HG02642 (cell line): ENCODE results near the gene MTSS2.

Source experiments
- ATAC-seq: cut with Tn5 transposase; IDR thresholded peaks from one replicate; pipeline ENCODE4 v1.9.1; 2021; ENCODE audit warnings: mild to moderate bottlenecking; ENCODE audit not compliant: unreplicated experiment, poor library complexity

MTSS2 gene

DNA sequence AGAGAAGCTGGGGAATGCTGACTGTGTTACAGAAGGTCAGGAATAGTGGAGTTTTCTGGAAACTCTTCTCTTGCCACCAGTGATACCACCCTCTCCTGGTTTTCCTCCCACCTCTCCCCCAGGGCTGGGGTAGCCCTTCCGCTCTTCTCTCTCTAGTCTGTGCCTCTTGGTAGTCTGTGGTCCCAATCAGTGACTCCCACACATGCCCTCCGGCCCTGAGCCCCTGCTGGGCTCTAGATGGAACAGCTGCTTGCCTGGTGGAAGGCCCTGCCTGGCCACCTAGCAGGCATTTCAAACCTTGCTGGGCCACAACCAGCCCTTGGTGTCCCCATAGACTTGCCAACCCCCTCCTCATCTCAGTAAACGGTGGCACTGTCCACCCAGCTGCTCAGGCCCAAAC is 15.2 kb upstream of the MTSS2 start:
- ATAC-seq: no peak

DNA sequence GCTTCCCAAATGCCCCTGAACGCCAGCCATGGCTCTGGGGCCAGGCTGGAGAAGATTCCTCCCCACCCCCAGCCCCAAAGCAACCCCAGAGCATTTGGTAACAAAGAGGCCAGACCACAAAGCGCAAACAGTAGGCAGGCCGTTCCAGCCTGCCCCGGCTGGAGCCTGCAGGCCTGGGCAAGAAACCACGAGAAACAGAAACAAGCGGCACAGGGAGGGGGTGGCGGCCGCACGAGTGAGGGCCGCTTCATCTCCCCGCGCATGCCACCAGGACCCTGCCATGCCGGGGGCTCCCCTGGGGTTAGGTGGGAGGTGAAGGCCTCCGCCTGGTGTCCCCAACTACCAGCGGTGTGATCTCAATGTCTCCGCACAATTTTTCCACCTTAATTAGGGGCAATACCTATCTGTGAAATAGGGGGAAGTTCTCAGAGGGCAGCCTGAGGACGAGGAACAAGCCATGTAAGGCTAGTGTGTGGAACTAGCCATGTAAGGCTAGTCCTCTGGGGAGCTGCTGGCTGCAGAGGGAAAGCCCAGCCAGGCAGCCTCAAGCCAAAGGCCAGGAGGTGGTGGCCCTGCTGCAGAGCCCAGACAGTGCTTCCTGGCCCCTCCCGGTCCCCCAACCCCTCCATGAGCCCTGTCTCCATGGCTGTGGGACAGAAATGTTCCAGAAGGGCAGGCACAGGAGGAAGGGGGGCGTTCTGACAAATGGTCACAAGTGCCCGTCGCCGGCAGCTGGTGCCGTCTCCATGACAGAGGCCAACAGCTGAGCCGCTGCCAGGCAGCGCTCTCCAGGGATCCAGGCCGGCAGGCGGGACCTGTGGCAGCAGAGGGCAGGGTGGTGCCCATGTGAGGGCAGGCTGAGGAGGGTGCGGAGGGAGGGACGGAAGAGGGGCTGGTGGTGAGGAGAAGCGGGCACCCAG is 14.5 kb upstream of the MTSS2 start:
- ATAC-seq: no peak

DNA sequence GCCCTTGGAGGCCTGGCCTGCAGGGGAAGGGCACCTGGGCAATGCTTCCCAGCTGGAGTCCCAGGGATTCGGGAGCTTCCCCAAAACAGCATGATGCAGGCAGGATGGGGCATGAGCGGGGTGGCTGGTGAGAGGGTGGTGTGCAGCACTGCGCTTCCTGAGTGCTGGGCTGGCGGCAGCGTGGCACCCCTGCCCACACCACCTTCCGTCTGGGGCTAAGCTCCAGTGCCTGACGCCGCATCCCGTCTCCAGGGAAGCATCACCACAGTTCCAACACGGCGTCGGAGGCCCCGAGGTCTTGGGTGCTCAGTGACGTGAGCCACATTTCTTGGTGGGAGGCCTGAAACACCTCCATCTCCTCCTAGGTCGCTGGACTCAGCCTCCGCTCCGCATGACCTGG is 13.8 kb upstream of the MTSS2 start:
- no peak for ATAC-seq

DNA sequence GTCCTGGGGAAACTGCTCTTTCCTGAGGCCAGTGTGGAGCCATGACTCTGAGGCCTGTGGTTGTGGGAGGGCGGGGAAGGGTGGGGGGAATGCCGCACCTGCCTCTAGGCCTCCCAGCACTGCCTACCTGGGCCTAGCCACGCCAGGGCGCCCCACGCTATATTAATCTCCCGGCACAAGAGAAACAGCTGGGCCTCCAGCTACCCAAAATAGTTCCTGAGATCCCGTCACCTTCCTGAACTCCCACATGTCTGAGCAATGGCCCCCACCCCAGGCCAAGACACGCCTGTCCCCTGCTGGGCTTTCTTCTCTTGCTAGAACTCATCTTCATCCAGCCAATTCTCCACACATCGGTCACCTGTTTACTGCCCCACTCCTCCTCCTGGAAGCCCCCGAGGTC is 13.0 kb upstream of the MTSS2 start:
- no peak for ATAC-seq

DNA sequence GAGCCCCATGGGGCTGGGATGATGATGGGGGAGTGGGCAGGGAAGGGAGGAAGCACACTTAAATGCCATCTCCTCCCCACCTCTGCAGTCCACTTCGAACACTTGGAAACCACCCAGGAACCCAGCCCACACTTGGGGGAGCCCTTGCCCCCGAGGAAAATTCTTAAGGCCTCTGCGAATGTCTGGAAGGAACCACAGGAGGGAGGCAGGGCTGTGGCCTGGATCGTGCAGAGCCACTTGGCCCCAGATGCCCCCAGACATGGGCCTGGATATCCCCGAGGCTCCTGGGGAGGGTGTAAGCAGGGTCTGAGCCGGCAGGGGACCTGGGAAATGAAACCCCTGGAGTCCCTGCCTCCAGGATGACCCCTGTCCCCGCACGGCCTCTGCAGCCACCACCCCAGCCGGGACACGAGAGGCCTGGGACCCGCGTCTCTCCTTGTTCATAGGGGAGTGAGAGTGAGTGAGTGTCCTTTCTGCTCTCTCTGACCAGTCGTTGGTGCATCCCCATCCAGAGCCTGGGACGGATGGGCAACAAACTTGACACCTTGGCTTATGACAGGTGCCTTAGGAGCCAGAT is 11.8 kb upstream of the MTSS2 start:
- ATAC-seq: no peak

DNA sequence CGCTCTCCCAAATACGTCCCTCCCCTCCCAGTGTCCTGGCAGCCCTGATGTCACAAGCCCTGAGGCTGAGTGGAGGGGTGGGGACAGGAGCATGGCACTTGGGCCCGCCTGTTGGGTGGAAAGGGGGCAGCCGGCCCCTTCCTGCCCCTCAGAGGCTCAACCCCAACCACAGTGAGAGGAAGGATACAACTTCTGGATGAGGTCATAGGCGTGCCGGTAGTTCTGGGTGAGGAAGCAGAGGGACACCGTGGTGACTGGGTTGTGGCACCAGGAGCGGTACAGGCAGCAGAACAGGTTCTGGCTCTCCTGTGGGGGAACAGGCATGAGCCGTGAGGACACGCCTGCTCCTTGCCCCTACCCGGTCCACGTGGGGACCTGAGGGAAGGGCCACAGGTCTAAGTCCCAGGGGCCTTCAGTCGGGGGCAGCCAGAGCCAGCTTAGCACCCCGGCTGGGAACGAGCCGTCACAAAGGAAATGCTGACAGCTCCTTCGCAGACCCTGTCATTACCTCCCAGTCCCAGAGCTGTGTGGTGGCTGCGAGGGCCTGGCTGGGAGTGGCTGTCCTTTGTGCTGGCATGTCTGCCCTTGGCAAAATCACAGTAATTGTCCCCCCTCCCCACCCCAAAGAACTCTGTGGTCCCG is 11.2 kb upstream of the MTSS2 start:
- ATAC-seq: no peak

DNA sequence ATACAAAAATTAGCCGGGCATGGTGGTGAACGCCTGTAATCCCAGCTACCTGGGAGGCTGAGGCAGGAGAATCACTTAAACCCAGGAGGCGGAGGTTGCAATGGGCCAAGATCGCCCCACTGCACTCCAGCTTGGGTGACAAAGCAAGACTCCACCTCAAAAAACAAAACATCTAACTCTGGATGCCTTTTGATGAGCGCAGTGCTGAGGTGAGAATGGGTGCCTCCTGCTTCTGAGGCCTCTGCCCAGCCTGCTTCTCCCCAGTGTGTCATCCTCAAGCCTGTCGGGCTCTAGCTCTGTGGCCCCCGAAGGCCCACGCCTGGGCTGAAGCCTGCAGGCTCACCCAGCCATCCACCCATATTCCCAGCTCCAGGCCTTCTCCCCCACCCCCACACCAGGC is 10.5 kb upstream of the MTSS2 start:
- no peak for ATAC-seq

DNA sequence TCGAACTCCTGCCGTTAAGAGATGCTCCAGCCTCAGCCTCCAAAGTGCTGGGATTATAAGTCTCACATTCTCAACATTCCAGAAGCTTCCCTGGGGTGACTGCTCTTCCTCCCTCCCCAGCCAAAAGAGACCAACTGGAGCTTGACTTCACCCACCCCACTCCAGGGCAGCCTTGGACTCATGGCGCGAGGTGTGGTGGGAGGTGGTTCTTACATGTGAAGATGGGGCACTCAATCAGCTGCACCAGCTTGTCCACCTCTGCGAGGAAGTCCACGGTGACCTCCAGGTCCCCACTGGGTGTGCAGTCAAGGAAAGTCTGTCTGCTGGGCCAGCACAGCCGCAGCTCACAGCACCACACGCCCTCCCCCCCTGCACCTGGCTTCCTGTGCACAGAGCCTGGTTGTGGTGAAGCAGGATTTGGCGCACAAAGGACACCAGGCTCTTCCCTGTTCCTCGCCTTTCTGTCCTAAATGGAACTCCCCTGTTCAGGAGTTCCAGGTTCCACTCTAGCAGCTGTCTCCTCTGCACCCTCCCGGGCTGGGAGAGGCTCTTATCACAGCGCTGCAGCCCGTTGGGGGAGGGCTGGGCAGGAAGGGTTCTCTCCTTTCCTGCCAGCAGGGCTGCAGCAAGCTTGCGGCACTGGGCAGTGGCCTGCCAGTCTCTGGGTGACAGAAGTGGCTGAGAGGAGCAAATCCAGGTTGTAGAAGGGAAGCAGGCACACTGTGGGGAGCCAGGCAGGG is 9.6 kb upstream of the MTSS2 start:
- ATAC-seq: no peak

DNA sequence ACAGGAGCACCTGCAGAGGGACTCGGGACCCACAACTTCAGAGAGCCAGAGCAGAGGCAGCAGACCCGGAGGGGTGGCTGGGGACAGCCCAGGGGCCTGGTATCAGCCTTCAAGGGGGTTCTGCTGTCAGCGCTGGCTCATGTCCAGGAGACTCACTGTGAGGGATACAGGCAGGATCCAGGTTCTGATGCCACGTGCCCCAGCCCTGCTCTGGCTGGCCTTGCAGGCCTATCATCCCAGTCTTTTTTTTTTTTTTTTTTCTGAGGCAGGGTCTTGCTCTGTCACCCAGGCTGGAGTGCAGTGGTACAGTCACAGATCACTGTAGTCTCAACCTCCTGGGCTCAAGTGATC is 9.0 kb upstream of the MTSS2 start:
- ATAC-seq: no peak

DNA sequence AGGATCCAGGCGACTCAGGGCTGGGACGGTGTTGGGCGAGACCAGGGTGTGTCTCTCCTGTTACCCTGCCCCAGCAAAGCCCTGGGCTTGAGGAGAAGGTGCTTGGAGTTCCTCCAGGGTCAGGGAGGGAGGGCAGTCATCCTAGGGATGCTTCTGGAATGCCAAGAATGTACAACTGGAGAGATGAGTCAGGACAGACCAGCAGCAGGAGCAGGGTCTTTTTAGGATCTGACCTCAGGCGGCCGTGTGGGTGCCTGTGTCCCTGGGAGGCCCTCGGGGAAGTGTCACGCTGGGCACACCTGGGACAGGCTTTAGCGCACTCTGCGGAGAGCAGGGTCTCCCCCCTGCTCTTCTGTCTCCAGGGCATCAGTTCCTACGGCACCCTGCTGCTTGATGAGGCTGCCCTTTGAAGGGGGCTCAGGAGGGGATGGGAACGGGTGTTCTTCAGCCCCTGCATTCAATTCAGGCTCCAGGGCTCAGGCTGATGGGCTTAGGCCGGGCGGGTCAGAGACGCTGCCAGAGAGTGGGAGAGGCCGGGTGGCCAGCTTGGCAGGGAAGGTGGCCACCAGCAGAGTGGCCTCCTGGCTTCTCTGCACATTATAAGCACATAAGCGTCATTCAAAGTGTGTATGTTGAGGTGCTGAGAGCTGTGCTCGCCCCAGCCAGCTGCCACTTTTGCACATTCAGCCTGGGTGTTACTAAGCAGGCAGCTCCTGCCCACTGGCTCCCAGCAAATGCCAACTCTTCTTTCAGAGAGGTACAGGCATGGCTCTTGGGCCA is 8.4 kb upstream of the MTSS2 start:
- no peak for ATAC-seq

DNA sequence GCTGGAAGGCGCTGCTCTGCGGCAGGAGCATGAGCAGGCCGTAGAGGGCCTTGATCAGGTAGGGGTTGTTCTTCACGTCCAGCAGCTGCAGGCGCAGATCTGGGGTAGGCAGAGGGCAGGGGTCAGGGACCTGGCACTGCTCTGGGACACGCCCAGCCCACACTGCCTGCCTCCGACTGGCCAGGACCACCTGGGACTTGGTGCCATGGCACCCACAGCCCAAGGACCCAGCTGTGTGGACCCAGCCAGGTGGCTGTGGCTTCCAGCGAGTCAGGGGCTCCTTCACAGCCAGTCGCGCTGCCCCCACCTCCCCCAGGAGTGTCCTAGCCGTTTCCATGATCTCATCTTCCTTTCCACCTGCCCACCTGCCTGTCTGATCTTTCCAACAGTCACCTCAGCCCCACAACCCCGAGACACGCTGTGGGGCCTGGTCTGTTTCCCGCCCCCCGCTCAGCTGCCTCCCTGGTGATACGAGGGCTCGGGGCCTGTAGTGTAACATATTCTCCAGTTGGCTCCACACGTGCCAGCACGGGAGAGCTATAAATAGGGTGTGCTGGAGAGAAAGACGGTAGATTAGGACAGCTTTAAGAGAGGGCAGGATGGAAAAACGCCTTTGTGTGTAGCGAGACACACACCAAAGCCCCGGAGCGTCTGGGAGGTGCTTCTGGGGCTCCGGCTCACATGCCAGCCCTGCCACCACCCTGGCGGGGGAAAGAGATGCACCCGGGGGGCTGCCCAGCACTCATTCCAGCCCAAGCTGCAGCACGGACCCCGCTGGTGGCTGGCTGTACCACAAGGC is 7.2 kb upstream of the MTSS2 start:
- no peak for ATAC-seq

DNA sequence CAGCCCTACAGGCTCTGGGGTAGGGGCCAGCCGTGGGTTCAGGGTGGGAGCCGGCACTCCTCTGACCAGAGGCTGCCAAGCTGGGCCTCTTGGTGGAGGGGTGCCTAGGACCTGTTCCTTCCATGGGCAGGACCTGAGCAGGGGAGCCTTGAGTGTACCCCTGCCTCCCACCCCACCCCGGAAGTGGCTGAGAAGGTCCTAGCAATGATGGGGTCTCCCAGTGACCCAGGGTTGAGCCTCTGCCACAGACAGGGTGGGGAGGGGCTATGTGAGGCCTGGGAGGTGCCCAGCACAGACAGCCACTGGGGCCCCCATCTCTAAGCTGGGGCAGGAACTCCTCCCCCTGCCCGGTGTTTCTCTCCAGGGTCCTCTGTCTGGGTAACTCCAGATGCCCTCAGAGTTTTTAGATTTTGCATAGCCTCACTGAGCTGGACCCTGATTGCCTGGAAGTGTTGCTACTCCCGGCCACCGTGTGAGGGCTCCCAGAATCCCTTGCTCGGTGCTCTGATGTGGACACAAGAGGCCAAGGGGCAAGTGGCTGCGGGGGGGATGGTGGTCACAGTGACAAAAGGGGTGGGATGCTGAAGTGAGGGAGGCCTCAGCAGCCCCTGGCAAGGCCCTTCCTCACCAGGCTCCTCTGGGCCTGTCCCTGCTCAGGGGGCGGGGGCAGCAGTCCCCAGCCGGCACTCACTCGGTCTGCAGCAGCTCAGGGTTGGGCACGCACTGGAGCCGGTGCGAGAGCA is 6.4 kb upstream of the MTSS2 start:
- no peak for ATAC-seq

DNA sequence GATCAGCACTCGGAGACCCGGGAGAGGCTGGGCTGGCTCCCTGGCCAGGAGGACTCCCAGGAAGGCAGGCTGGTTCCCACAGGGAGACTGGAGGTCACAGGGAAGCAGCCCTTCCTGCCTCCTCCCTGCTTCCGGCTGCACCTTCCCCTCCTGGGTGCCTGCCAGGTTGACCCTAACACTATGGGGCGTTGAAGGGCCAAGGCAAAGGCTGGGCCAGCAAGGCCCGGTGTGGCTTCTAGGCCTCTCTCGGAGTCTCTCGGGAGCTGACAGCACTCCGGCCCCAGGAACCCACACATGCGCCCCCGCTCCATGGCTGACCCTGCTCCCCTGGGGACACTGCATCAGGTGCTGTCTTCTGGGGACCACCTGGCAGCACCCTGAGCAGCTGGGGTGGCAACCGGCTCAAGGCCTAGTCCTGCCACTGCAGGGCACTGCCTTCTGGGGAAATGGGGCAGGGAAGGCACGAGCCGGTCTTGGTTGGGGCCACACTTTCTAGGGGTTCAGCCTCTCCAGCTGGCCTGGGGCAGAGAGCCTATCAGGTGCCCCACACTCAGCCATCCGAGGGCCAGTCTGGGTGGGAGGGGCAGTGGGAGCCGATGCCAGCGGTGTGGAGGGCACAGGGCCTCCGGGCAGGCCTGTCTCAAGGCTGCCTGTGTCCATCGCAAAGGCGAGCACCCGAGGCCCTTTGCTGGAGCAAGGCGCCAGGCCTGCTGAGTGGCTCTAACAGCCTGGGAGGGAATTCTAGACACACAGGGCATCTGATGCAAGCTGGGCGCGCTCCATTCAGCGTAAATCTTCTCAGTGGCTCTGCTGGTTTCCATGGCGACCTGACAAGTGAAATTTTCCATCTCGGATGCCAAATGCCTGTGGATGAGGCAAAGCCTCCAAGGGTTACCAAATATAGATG is 5.6 kb upstream of the MTSS2 start:
- ATAC-seq: no peak

DNA sequence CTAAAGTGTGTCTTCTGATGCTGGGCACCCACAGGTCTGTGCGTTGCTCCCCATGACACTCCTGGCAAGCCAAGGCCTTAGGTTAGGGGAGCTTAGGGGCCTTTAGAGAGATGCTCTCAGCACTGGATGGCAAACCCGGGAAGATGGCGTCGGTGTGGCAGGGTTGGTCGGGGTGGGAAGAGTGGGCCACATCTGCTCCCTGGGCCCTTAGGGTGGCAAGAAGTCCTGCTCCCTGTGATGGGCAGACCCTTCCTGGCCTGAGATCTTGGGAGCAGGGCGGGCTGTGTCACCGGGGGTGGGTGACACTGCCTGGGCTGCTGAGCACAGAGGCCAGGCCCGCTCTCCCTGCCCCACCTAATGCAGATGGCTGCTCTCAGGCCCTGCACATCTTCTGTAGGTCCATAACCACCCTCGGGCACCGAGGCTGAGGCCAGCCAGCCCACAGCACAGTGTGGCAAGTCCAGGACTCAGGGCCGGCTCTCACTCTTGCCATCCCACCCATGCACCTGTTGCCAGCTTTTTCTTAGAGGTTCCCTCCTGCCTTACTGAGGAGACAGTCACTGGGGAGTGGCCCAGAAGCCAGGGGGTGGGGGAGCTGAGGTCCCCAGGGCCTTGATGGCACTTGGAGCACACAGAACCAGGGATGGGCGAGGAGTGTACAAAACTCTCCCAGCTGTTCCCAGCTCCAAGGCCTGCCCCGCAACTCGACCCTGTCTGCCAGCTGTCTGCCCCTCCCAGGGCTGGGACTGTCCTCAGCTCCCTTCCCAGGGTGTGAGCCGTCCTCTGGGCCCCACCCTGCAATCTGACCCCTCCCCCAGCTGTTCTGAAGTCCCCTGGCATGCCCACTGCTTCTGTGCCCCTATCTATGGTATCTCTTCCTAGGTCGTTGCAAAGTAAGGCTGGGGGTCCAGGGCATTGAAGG is 4.4 kb upstream of the MTSS2 start:
- ATAC-seq: no peak

DNA sequence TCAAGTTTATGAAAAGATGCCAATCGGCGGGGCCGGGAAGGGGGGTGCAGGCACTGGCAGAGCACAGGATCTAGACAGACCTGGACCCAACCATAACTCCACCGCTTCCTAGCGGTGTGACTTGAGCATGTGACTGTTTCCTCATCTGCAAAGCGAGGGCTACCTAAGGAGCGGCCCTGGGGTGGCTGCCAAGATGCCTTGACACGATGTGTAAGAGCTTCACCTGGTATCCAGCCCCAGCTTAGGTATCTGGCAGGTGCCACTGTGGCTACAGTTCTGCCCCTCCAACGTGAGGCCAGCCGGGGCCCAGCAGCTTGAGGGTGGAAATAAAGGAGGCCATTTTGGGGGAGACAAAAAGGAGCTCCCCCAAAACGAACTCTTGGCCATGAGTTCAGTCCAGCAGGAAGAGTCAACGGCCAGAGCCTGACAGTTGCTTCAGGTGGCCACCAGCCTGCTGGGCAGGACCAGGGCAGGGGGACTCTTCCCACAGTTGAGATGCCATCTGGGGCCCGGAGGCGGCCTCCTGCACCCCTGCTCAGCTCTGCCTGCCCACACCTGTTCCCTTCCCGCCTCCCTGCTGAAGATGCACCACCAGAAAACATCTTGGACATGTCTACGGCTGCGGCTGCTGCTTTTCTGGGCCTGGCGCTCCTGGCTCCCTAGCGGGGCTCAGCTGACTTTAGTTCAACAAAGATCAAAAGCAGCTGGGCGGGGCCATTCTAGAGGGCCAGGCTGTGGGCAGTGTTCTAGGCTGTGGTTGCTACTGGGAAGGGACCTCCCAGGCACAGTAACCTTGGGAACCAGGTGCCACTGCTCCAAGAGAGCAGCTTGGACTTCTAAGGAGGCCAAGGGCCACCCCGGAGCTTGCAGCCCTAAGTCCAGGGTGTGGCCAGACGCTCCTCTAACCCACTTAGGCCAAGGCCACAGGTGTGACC is 3.4 kb upstream of the MTSS2 start:
- no peak for ATAC-seq
